OCI-LY3 (cell line): Measurements from ENCODE around the gene TACSTD2.
"Not testable (repeated sequence)": the region's sequence is repeated elsewhere in the genome, so short reads cannot be mapped to it uniquely, and the experiment has no call there.

Experiments
- H2AFZ ChIP-seq: fragments of 200-600, 300-600 bp; shearing (Covaris generic); 2 replicates; pipeline ENCODE4 v1.6.0; 2014; ENCODE audit warnings: antibody characterized with exemption, low read depth, low read length
- H3K27ac ChIP-seq: fragments of 200-600, 300-600 bp; sonication (generic); 2 replicates; pipeline ENCODE4 v1.5.1; 2014; ENCODE audit warnings: mild to moderate bottlenecking, low read length, moderate library complexity, mixed read lengths
- H3K27me3 ChIP-seq: fragments of 200-600, 300-600 bp; sonication (generic); 2 replicates; pipeline ENCODE4 v1.6.1; 2014; ENCODE audit warnings: low read depth, low read length, mixed read lengths
- H3K36me3 ChIP-seq: fragments of 200-600, 300-600 bp; sonication (generic); replicated peaks from 2 replicates; pipeline ENCODE3; 2014; ENCODE audit warnings: low read depth, low read length, mixed read lengths
- H3K4me1 ChIP-seq: fragments of 300-600, 200-600 bp; sonication (generic); 2 replicates; pipeline ENCODE4 v1.6.1; 2014; ENCODE audit warnings: low read length, mixed read lengths
- H3K4me2 ChIP-seq: fragments of 200-600, 300-600 bp; sonication (generic); 2 replicates; pipeline ENCODE4 v1.6.1; 2014; ENCODE audit warnings: low read length, mixed read lengths
- H3K4me3 ChIP-seq: fragments of 300-600, 200-600 bp; sonication (generic); 2 replicates; pipeline ENCODE4 v1.5.1; 2014; ENCODE audit warnings: antibody characterized with exemption, mild to moderate bottlenecking, low read length, moderate library complexity
- H3K79me2 ChIP-seq: fragments of 300-600, 200-600 bp; shearing (Covaris generic); 2 replicates; pipeline ENCODE4 v1.6.1; 2014; ENCODE audit warnings: mild to moderate bottlenecking, low read length, mixed read lengths
- H3K9ac ChIP-seq: fragments of 300-600, 200-600 bp; shearing (Covaris generic); 2 replicates; pipeline ENCODE4 v1.6.0; 2014; ENCODE audit warnings: mild to moderate bottlenecking, low read length, moderate library complexity
- H3K9me3 ChIP-seq: fragments of 200-600, 300-600 bp; shearing (Covaris generic); 2 replicates; pipeline ENCODE4 v1.6.1; 2014; ENCODE audit warnings: low read length, mixed read lengths; ENCODE audit not compliant: insufficient read depth
- H4K20me1 ChIP-seq: fragments of 200-600, 300-600 bp; sonication (generic); 2 replicates; pipeline ENCODE4 v1.6.1; 2016; ENCODE audit warnings: low read length, mixed read lengths; ENCODE audit not compliant: insufficient read depth
- CTCF ChIP-seq: fragments of 200-600, 300-600 bp; sonication (generic); IDR thresholded peaks from 2 replicates; pipeline ENCODE4 v1.5.1; 2014; ENCODE audit warnings: antibody characterized with exemption, low read length, low read depth
- EZH2phosphoT487 ChIP-seq: fragments of 200-600 bp; shearing (Covaris generic); IDR thresholded peaks from 2 replicates; pipeline ENCODE4 v1.6.1; 2018; ENCODE audit warnings: antibody characterized with exemption, mixed run types, low read depth

The TACSTD2 gene, protein sequence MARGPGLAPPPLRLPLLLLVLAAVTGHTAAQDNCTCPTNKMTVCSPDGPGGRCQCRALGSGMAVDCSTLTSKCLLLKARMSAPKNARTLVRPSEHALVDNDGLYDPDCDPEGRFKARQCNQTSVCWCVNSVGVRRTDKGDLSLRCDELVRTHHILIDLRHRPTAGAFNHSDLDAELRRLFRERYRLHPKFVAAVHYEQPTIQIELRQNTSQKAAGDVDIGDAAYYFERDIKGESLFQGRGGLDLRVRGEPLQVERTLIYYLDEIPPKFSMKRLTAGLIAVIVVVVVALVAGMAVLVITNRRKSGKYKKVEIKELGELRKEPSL

GRCh38 chr1:58576727-58577653 lies at the start of gene TACSTD2:
TSS of gene TACSTD2 (minus strand) at chr1:58577252. CDS start at chr1:58577156, 96 bp downstream.
- Histone ChIP-seq H3K4me1 (peaks cover 28% of the 10 kb centered on the region), H2AFZ (no peak within 1 kb of the TSS), H3K9me3 (no peaks in the 10 kb centered on the region), H3K9ac (no peak within 1 kb of the TSS), H3K4me2 (peak within 1 kb of the TSS; percentile 17; the same call in 1 of the 2 replicates), H3K27ac (no peak within 1 kb of the TSS), H3K79me2 (no peaks in the 10 kb centered on the region), H3K27me3 (peaks cover 41% of the 10 kb centered on the region), H4K20me1 (peaks cover 14% of the 10 kb centered on the region), H3K36me3 (no peaks in the 10 kb centered on the region), H3K4me3 (no peak within 1 kb of the TSS)
- TF ChIP-seq CTCF: no peak
- no peak for TF ChIP-seq EZH2phosphoT487

- no peak overlapping the region for H2AFZ ChIP-seq
- H4K20me1 ChIP-seq: no peaks in the 10 kb centered on the region
- no peak overlapping the region for H3K9ac ChIP-seq
Measured at GRCh38 chr1:58626293-58626692, 49.2 kb upstream of the TACSTD2 start.

DNA sequence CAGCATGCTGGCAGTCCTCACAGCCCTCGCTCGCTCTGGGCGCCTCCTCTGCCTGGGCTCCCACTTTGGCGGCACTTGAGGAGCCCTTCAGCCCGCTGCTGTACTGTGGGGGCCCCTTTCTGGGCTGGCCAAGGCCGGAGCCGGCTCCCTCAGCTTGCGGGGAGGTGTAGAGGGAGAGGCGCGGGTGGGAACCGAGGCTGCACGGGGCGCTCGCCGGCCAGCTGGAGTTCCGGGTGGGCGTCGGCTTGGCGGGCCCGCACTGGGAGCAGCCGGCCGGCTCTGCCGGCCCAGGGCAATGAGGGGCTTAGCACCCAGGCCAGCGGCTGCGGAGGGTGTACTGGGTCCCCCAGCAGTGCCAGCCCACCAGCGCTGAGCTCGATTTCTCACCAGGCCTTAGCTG lies 46.2 kb upstream of the TACSTD2 start:
- H2AFZ ChIP-seq, H3K9me3 ChIP-seq, H3K36me3 ChIP-seq, H3K79me2 ChIP-seq, H3K4me2 ChIP-seq, H4K20me1 ChIP-seq, H3K9ac ChIP-seq, H3K27ac ChIP-seq, H3K4me1 ChIP-seq, H3K27me3 ChIP-seq, H3K4me3 ChIP-seq: not testable (repeated sequence)

More at GRCh38 chr1:58626293-58626692, 49.2 kb upstream of the TACSTD2 start:
- Histone ChIP-seq H3K27ac (no peak overlapping the region), H3K4me2 (no peak overlapping the region), H3K27me3 (no peaks in the 10 kb centered on the region), H3K4me3 (no peak overlapping the region), H3K4me1 (peaks cover 5% of the 10 kb centered on the region; the same call in 1 of the 2 replicates), H3K9me3 (no peaks in the 10 kb centered on the region), H3K79me2 (no peaks in the 10 kb centered on the region), H3K36me3 (no peaks in the 10 kb centered on the region)
- no peak for TF ChIP-seq EZH2phosphoT487
- TF ChIP-seq CTCF: no peak

DNA sequence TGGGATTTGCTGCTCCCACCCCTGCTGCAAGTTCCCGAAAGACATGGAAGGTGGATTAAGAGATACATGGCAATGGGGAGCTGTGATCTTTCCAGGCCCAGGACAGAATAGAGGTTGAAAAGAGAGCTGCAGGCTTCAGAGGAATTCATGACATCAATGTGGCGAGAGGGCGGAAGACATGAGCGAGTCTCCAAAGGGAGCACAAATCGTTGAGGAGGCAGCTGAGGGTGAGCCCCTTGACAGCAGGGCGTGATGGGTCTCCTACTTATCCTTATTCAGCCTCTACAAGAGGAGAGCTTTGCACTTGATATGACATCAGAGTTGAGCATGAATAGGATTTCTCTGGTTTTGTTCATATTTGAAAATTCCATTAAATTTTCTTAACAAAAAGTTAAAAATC lies 45.5 kb upstream of the TACSTD2 start:
- no peak overlapping the region for H2AFZ ChIP-seq
- TF ChIP-seq CTCF (no peak), EZH2phosphoT487 (no peak)
- H4K20me1 ChIP-seq: no peaks in the 10 kb centered on the region
- no peak overlapping the region for H3K27ac ChIP-seq
- no peak overlapping the region for H3K9ac ChIP-seq
- peaks cover 7% of the 10 kb centered on the region; the same call in 1 of the 2 replicates for H3K4me1 ChIP-seq
- H3K36me3 ChIP-seq: no peaks in the 10 kb centered on the region
- no peak overlapping the region for H3K4me2 ChIP-seq
- H3K9me3 ChIP-seq: no peaks in the 10 kb centered on the region
- no peaks in the 10 kb centered on the region for H3K79me2 ChIP-seq
- 0 out of 2 replicates have a peak, but pooled peaks cover 4% of the 10 kb centered on the region for H3K27me3 ChIP-seq
- no peak overlapping the region for H3K4me3 ChIP-seq
